GM23338 (cell line): ENCODE results near the gene TXNRD3. TPM values are rescaled to one million over a fixed set of nuclear protein-coding genes. Genes with fewer than 3 reads are reported as not detected.

Experiments used
- ATAC-seq: fragments of 200-7000 bp; cut with Tn5 transposase; 3 replicates; pipeline ENCODE4 v1.9.1; 2020
- DNase-seq: peaks from one replicate; pipeline ENCODE4 v3.0.0-alpha.2; 2015; ENCODE audit warnings: low spot score
- H2AFZ ChIP-seq: fragments of 200-600 bp; sonication (generic); 2 replicates; pipeline ENCODE4 v1.8.0; 2016; ENCODE audit warnings: antibody characterized with exemption, mild to moderate bottlenecking, moderate library complexity
- H3F3A ChIP-seq: fragments of 200-600 bp; sonication (generic); replicated peaks from 2 replicates; pipeline ENCODE4 v1.8.0; 2017; ENCODE audit warnings: antibody characterized with exemption, mixed run types, low read depth
- H3K27ac ChIP-seq: fragments of 200-600 bp; sonication (generic); 2 replicates; pipeline ENCODE4 v1.6.1; 2016; ENCODE audit warnings: low read depth
- H3K27me3 ChIP-seq: fragments of 200-600 bp; sonication (generic); 2 replicates; pipeline ENCODE4 v1.8.0; 2016; ENCODE audit warnings: mild to moderate bottlenecking, mixed run types, moderate library complexity; ENCODE audit not compliant: insufficient read depth
- H3K36me3 ChIP-seq: fragments of 200-600 bp; sonication (generic); 2 replicates; pipeline ENCODE4 v1.8.0; 2016; ENCODE audit warnings: mild to moderate bottlenecking; ENCODE audit not compliant: insufficient read depth
- H3K4me1 ChIP-seq: fragments of 200-600 bp; sonication (generic); 2 replicates; pipeline ENCODE4 v1.8.0; 2016; ENCODE audit warnings: mild to moderate bottlenecking, moderate library complexity; ENCODE audit not compliant: insufficient read depth
- H3K4me2 ChIP-seq: fragments of 200-600 bp; sonication (generic); 2 replicates; pipeline ENCODE4 v1.7.1; 2017; ENCODE audit warnings: mixed run types
- H3K4me3 ChIP-seq: fragments of 200-600 bp; sonication (generic); 2 replicates; pipeline ENCODE4 v1.6.1; 2016; ENCODE audit warnings: mixed run types
- H3K79me2 ChIP-seq: fragments of 200-600 bp; sonication (generic); replicated peaks from 2 replicates; pipeline ENCODE4 v1.8.0; 2017; ENCODE audit warnings: mild to moderate bottlenecking; ENCODE audit not compliant: insufficient read depth
- H3K9me2 ChIP-seq: fragments of 200-600 bp; sonication (generic); 2 replicates; pipeline ENCODE4 v1.8.0; 2017; ENCODE audit not compliant: insufficient read depth
- H4K20me1 ChIP-seq: fragments of 200-600 bp; sonication (generic); replicated peaks from 2 replicates; pipeline ENCODE4 v1.8.0; 2017; ENCODE audit warnings: mild to moderate bottlenecking; ENCODE audit not compliant: insufficient read depth
- H3K27ac Mint-ChIP-seq: 2 replicates; pipeline ENCODE4 v1.8.0; 2020; ENCODE audit warnings: inconsistent platforms, mild to moderate bottlenecking, moderate library complexity, mixed read lengths
- H3K27me3 Mint-ChIP-seq: 3 replicates; pipeline ENCODE4 v1.8.0; 2022; ENCODE audit warnings: low read depth, mild to moderate bottlenecking, moderate library complexity, mixed read lengths, inconsistent platforms; ENCODE audit not compliant: insufficient read depth, poor library complexity
- H3K36me3 Mint-ChIP-seq: 3 replicates; pipeline ENCODE4 v1.8.0; 2021; ENCODE audit warnings: low read depth, mild to moderate bottlenecking, inconsistent platforms, moderate library complexity, mixed read lengths
- H3K4me1 Mint-ChIP-seq: 3 replicates; pipeline ENCODE4 v1.8.0; 2020; ENCODE audit warnings: mild to moderate bottlenecking, inconsistent platforms, mixed read lengths
- H3K4me3 Mint-ChIP-seq: 3 replicates; pipeline ENCODE4 v1.8.0; 2021; ENCODE audit warnings: moderate library complexity, mild to moderate bottlenecking, inconsistent platforms, mixed read lengths
- H3K9me3 Mint-ChIP-seq: 3 replicates; pipeline ENCODE4 v1.8.0; 2020; ENCODE audit warnings: moderate library complexity, mild to moderate bottlenecking, inconsistent platforms, mixed read lengths
- CREB1 ChIP-seq: fragments of 250-450 bp; sonication (Bioruptor Pico); IDR thresholded peaks from 2 replicates; pipeline ENCODE4 v1.5.0; 2020; ENCODE audit warnings: low read depth, mild to moderate bottlenecking, moderate library complexity
- CTCF ChIP-seq, 2 experiments: fragments of 200-600 bp in 1 of 2; sonication (generic) in 1 of 2; conservative IDR thresholded peaks; 2 replicates each; pipeline versions ENCODE4 v1.5.1 to v1.6.1; 2016 to 2017; ENCODE audit warnings: antibody characterized with exemption in 2 of 2, low read depth in 2 of 2, mild to moderate bottlenecking in 2 of 2, moderate library complexity in 1 of 2
- EZH2 ChIP-seq: fragments of 200-600 bp; sonication (generic); IDR thresholded peaks from one replicate; pipeline ENCODE4 v1.8.0; 2017; ENCODE audit warnings: antibody characterized with exemption, mild to moderate bottlenecking, low read depth; ENCODE audit not compliant: unreplicated experiment
- EZH2phosphoT487 ChIP-seq: fragments of 200-600 bp; sonication (generic); IDR thresholded peaks from one replicate; pipeline ENCODE4 v1.8.1; 2018; ENCODE audit warnings: antibody characterized with exemption; ENCODE audit not compliant: unreplicated experiment
- JUNB ChIP-seq: IDR thresholded peaks from one replicate; pipeline ENCODE4 v1.6.1; 2016; ENCODE audit warnings: antibody characterized with exemption; ENCODE audit not compliant: unreplicated experiment
- NANOG ChIP-seq: IDR thresholded peaks from 2 replicates; pipeline ENCODE4 v1.6.1; 2016; ENCODE audit warnings: antibody characterized with exemption, borderline replicate concordance
- POLR2AphosphoS5 ChIP-seq: IDR thresholded peaks from 2 replicates; pipeline ENCODE4 v1.6.1; 2016; ENCODE audit warnings: antibody characterized with exemption, low read depth
- STAT1 ChIP-seq: IDR thresholded peaks from one replicate; pipeline ENCODE4 v1.6.1; 2016; ENCODE audit warnings: antibody characterized with exemption; ENCODE audit not compliant: unreplicated experiment
- ZNF114 ChIP-seq: fragments of 250-450 bp; sonication (Bioruptor Pico); IDR thresholded peaks from 2 replicates; pipeline ENCODE4 v1.5.0; 2020; ENCODE audit warnings: mild to moderate bottlenecking, moderate library complexity
- ZNF331 ChIP-seq: fragments of 250-450 bp; sonication (Bioruptor Pico); IDR thresholded peaks from 2 replicates; pipeline ENCODE4 v1.5.0; 2020; ENCODE audit warnings: low read depth, mild to moderate bottlenecking, moderate library complexity
- polyA plus RNA-seq: library from polyadenylated mRNA; unstranded; fragments of >200 nt; fragmentation: Nextera tagmentation; extraction: Ambion mirVana; gene quantifications from 2 replicates; pipeline ENCODE4 v1.2.1, GENCODE V29; 2016
- total RNA-seq: library from RNA; depleted of rRNA; stranded (reverse); fragments of >200 nt; shearing (Covaris generic); gene quantifications from 2 replicates; pipeline ENCODE4 v1.2.3, GENCODE V29; 2014
- TF ChIP-seq, protein P1 (sequence below): IDR thresholded peaks from one replicate; pipeline ENCODE4 v1.6.1; 2018; ENCODE audit warnings: antibody characterized with exemption; ENCODE audit not compliant: unreplicated experiment
- TF ChIP-seq, protein P2 (sequence below): IDR thresholded peaks from 2 replicates; pipeline ENCODE4 v1.6.1; 2016; ENCODE audit warnings: antibody characterized with exemption
- TF ChIP-seq, protein P3 (sequence below): fragments of 250-450 bp; sonication (Bioruptor Pico); IDR thresholded peaks from 2 replicates; pipeline ENCODE4 v1.5.0; 2020; ENCODE audit warnings: mild to moderate bottlenecking, moderate library complexity

The TXNRD3 gene
- total and polyA plus RNA-seq, 2 experiments from 2014 or later: 3.0 to 4.1 TPM

- ATAC-seq (peak; percentile 10), DNase-seq (peak; percentile 23)
- H3K4me1 Mint-ChIP-seq: peaks cover 28% of the 10 kb centered on the region
- H4K20me1 ChIP-seq: no peaks in the 10 kb centered on the region
- peak overlapping the region; percentile 73 for H3K4me2 ChIP-seq
- no peak overlapping the region for H3K27ac Mint-ChIP-seq
- no peaks in the 10 kb centered on the region for H3F3A ChIP-seq
- peaks cover 22% of the 10 kb centered on the region for H3K27me3 ChIP-seq
- H3K27me3 Mint-ChIP-seq: peaks cover 22% of the 10 kb centered on the region
- H3K4me3 ChIP-seq: no peak overlapping the region
- no peaks in the 10 kb centered on the region for H3K9me3 Mint-ChIP-seq
- H3K4me1 ChIP-seq: peaks cover 11% of the 10 kb centered on the region
- TF ChIP-seq, protein P1, sequence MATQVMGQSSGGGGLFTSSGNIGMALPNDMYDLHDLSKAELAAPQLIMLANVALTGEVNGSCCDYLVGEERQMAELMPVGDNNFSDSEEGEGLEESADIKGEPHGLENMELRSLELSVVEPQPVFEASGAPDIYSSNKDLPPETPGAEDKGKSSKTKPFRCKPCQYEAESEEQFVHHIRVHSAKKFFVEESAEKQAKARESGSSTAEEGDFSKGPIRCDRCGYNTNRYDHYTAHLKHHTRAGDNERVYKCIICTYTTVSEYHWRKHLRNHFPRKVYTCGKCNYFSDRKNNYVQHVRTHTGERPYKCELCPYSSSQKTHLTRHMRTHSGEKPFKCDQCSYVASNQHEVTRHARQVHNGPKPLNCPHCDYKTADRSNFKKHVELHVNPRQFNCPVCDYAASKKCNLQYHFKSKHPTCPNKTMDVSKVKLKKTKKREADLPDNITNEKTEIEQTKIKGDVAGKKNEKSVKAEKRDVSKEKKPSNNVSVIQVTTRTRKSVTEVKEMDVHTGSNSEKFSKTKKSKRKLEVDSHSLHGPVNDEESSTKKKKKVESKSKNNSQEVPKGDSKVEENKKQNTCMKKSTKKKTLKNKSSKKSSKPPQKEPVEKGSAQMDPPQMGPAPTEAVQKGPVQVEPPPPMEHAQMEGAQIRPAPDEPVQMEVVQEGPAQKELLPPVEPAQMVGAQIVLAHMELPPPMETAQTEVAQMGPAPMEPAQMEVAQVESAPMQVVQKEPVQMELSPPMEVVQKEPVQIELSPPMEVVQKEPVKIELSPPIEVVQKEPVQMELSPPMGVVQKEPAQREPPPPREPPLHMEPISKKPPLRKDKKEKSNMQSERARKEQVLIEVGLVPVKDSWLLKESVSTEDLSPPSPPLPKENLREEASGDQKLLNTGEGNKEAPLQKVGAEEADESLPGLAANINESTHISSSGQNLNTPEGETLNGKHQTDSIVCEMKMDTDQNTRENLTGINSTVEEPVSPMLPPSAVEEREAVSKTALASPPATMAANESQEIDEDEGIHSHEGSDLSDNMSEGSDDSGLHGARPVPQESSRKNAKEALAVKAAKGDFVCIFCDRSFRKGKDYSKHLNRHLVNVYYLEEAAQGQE: no peak
- TF ChIP-seq CREB1 (CRISPR knock-in tag) (no peak), EZH2phosphoT487 (no peak), NANOG (no peak), JUNB (no peak), ZNF114 (CRISPR knock-in tag) (no peak), ZNF331 (no peak), EZH2 (no peak), CTCF (conservative IDR thresholded peaks at IDR 0.05; ENCODE audit: low read depth in 2 of 2) (no peak), POLR2AphosphoS5 (no peak), STAT1 (no peak)
- TF ChIP-seq, protein P2, sequence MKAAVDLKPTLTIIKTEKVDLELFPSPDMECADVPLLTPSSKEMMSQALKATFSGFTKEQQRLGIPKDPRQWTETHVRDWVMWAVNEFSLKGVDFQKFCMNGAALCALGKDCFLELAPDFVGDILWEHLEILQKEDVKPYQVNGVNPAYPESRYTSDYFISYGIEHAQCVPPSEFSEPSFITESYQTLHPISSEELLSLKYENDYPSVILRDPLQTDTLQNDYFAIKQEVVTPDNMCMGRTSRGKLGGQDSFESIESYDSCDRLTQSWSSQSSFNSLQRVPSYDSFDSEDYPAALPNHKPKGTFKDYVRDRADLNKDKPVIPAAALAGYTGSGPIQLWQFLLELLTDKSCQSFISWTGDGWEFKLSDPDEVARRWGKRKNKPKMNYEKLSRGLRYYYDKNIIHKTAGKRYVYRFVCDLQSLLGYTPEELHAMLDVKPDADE: no peak
- TF ChIP-seq, protein P3, sequence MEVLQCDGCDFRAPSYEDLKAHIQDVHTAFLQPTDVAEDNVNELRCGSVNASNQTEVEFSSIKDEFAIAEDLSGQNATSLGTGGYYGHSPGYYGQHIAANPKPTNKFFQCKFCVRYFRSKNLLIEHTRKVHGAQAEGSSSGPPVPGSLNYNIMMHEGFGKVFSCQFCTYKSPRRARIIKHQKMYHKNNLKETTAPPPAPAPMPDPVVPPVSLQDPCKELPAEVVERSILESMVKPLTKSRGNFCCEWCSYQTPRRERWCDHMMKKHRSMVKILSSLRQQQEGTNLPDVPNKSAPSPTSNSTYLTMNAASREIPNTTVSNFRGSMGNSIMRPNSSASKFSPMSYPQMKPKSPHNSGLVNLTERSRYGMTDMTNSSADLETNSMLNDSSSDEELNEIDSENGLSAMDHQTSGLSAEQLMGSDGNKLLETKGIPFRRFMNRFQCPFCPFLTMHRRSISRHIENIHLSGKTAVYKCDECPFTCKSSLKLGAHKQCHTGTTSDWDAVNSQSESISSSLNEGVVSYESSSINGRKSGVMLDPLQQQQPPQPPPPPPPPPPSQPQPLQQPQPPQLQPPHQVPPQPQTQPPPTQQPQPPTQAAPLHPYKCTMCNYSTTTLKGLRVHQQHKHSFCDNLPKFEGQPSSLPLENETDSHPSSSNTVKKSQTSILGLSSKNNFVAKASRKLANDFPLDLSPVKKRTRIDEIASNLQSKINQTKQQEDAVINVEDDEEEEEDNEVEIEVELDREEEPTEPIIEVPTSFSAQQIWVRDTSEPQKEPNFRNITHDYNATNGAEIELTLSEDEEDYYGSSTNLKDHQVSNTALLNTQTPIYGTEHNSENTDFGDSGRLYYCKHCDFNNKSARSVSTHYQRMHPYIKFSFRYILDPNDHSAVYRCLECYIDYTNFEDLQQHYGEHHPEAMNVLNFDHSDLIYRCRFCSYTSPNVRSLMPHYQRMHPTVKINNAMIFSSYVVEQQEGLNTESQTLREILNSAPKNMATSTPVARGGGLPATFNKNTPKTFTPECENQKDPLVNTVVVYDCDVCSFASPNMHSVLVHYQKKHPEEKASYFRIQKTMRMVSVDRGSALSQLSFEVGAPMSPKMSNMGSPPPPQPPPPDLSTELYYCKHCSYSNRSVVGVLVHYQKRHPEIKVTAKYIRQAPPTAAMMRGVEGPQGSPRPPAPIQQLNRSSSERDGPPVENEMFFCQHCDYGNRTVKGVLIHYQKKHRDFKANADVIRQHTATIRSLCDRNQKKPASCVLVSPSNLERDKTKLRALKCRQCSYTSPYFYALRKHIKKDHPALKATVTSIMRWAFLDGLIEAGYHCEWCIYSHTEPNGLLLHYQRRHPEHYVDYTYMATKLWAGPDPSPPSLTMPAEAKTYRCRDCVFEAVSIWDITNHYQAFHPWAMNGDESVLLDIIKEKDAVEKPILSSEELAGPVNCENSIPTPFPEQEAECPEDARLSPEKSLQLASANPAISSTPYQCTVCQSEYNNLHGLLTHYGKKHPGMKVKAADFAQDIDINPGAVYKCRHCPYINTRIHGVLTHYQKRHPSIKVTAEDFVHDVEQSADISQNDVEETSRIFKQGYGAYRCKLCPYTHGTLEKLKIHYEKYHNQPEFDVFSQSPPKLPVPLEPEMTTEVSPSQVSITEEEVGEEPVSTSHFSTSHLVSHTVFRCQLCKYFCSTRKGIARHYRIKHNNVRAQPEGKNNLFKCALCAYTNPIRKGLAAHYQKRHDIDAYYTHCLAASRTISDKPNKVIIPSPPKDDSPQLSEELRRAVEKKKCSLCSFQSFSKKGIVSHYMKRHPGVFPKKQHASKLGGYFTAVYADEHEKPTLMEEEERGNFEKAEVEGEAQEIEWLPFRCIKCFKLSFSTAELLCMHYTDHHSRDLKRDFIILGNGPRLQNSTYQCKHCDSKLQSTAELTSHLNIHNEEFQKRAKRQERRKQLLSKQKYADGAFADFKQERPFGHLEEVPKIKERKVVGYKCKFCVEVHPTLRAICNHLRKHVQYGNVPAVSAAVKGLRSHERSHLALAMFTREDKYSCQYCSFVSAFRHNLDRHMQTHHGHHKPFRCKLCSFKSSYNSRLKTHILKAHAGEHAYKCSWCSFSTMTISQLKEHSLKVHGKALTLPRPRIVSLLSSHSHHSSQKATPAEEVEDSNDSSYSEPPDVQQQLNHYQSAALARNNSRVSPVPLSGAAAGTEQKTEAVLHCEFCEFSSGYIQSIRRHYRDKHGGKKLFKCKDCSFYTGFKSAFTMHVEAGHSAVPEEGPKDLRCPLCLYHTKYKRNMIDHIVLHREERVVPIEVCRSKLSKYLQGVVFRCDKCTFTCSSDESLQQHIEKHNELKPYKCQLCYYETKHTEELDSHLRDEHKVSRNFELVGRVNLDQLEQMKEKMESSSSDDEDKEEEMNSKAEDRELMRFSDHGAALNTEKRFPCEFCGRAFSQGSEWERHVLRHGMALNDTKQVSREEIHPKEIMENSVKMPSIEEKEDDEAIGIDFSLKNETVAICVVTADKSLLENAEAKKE: no peak
- H3K27ac ChIP-seq: no peak overlapping the region
- H3K36me3 ChIP-seq: no peaks in the 10 kb centered on the region
- H3K4me3 Mint-ChIP-seq: peak overlapping the region; percentile 16; the same call in 1 of the 3 replicates
- H3K79me2 ChIP-seq: no peaks in the 10 kb centered on the region
- peak overlapping the region; percentile 98 for H2AFZ ChIP-seq
- no peaks in the 10 kb centered on the region for H3K36me3 Mint-ChIP-seq
- H3K9me2 ChIP-seq: no peaks in the 10 kb centered on the region
These were observed 25.1 kb upstream of the TXNRD3 start for GRCh38 chr3:126679831-126680666.
